H1 (cell line): Measurements from ENCODE around the gene KREMEN1. TPM values are rescaled to one million over a fixed set of nuclear protein-coding genes. Genes with fewer than 3 reads are reported as not detected.
A peak's percentile ranks its signal among the peaks of the same experiment; 100 is the strongest.

Experiments
- CTCF ChIA-PET: fragments of 300-600 bp; sonication (Branson Sonifier 250); formaldehyde crosslinking; loops from one replicate; lab custom pipeline; 2021; ENCODE audit not compliant: partially characterized antibody; lab: Charles Lee
- POLR2A ChIA-PET: fragments of 300-600 bp; sonication (Branson Sonifier 250); formaldehyde crosslinking; loops from one replicate; lab custom pipeline; 2021; ENCODE audit warnings: inconsistent platforms; ENCODE audit not compliant: partially characterized antibody; lab: Charles Lee
- DNase-seq, 2 experiments: peaks; one replicate each; pipeline versions ENCODE4 v3.0.0 to v3.0.0-alpha.2; 2010 to 2022; ENCODE audit warnings: low spot score in 2 of 2, low read depth in 1 of 2, mixed read lengths in 1 of 2
- FAIRE-seq: peaks from 2 replicates; lab custom pipeline; 2011; peaks lifted over from hg19 to GRCh38; lab: Jason Lieb, UNC
- H2AFZ ChIP-seq: 2 replicates; pipeline ENCODE4 v1.8.1; 2012; ENCODE audit warnings: low read length, inconsistent platforms
- H2AK5ac ChIP-seq: 2 replicates; pipeline ENCODE4 v1.6.1; 2013; ENCODE audit warnings: low read depth, low read length
- H2BK120ac ChIP-seq: replicated peaks from 2 replicates; pipeline ENCODE3; 2013; ENCODE audit warnings: low read depth, low read length, inconsistent platforms
- H2BK12ac ChIP-seq: 2 replicates; pipeline ENCODE4 v1.6.1; 2013; ENCODE audit warnings: low read depth, low read length
- H2BK15ac ChIP-seq: 2 replicates; pipeline ENCODE4 v1.6.1; 2013; ENCODE audit warnings: low read length
- H2BK20ac ChIP-seq: 2 replicates; pipeline ENCODE4 v1.6.1; 2013; ENCODE audit warnings: low read length
- H2BK5ac ChIP-seq: 2 replicates; pipeline ENCODE4 v1.6.1; 2013; ENCODE audit warnings: low read depth, low read length
- H3K14ac ChIP-seq: 2 replicates; pipeline ENCODE4 v1.6.1; 2013; ENCODE audit warnings: inconsistent platforms; ENCODE audit not compliant: insufficient read length
- H3K18ac ChIP-seq: 2 replicates; pipeline ENCODE4 v1.6.1; 2013; ENCODE audit warnings: low read length; ENCODE audit errors: extremely low read depth
- H3K23ac ChIP-seq: 2 replicates; pipeline ENCODE4 v1.6.1; 2013; ENCODE audit warnings: inconsistent platforms; ENCODE audit not compliant: insufficient read length
- H3K23me2 ChIP-seq: 2 replicates; pipeline ENCODE4 v1.6.1; 2013; ENCODE audit warnings: low read depth, low read length
- H3K27ac ChIP-seq: 2 replicates; pipeline ENCODE4 v1.6.1; 2011; ENCODE audit warnings: low read depth, low read length, inconsistent platforms
- H3K27me3 ChIP-seq, 4 experiments: replicated peaks in 1 of 4; 1 replicate in 1 of 4; 2 replicates in 3 of 4; pipeline versions ENCODE4 v1.6.1 to v1.8.1; 2011 to 2013; ENCODE audit warnings: low read length in 3 of 4, mild to moderate bottlenecking in 3 of 4, inconsistent platforms in 2 of 4, mixed read lengths in 2 of 4, moderate library complexity in 1 of 4; ENCODE audit not compliant: control insufficient read depth in 3 of 4, insufficient read depth in 3 of 4; ENCODE audit errors: extremely low read depth in 1 of 4
- H3K36me3 ChIP-seq, 4 experiments: 2 replicates each; pipeline versions ENCODE4 v1.6.1 to v1.8.1; 2011 to 2013; ENCODE audit warnings: mild to moderate bottlenecking in 4 of 4, low read length in 3 of 4, moderate library complexity in 2 of 4, control low read depth in 1 of 4, inconsistent platforms in 1 of 4; ENCODE audit not compliant: insufficient read depth in 4 of 4, control insufficient read depth in 2 of 4
- H3K4ac ChIP-seq: replicated peaks from 2 replicates; pipeline ENCODE3; 2013; ENCODE audit warnings: low read length, low read depth, mixed read lengths, inconsistent platforms; ENCODE audit not compliant: insufficient read length
- H3K4me1 ChIP-seq, 4 experiments: replicated peaks in 1 of 4; 1 replicate in 1 of 4; 2 replicates in 3 of 4; pipeline versions ENCODE4 v1.6.1 to v1.8.1; 2011 to 2013; ENCODE audit warnings: low read length in 3 of 4, inconsistent platforms in 2 of 4, mixed read lengths in 1 of 4; ENCODE audit not compliant: insufficient read depth in 4 of 4, control insufficient read depth in 3 of 4
- H3K4me2 ChIP-seq, 2 experiments: 2 replicates each; pipeline versions ENCODE4 v1.6.1 to v1.8.1; 2011 to 2013; ENCODE audit warnings: low read depth in 2 of 2, low read length in 2 of 2, control low read depth in 1 of 2, inconsistent platforms in 1 of 2, mild to moderate bottlenecking in 1 of 2; ENCODE audit not compliant: insufficient read depth in 1 of 2
- H3K4me3 ChIP-seq, 4 experiments: fragments of 200-600, 300-600 bp in 1 of 4; sonication (generic), shearing (Covaris generic), sonication (Bioruptor Twin) in 1 of 4; 2 replicates each; pipeline versions ENCODE4 v1.5.1 to v1.8.1; 2011 to 2016; ENCODE audit warnings: low read length in 4 of 4, low read depth in 3 of 4, control low read depth in 2 of 4, inconsistent platforms in 2 of 4, mild to moderate bottlenecking in 2 of 4, mixed read lengths in 1 of 4, moderate library complexity in 1 of 4; ENCODE audit not compliant: insufficient read depth in 2 of 4; ENCODE audit errors: extremely low read depth in 1 of 4
- H3K56ac ChIP-seq: replicated peaks from 2 replicates; pipeline ENCODE3; 2013; ENCODE audit warnings: low read depth, mild to moderate bottlenecking, mixed read lengths, low read length, inconsistent platforms; ENCODE audit not compliant: insufficient read length
- H3K79me1 ChIP-seq: 2 replicates; pipeline ENCODE4 v1.6.1; 2013; ENCODE audit warnings: low read depth, low read length, control low read depth
- H3K79me2 ChIP-seq, 2 experiments: 2 replicates each; pipeline versions ENCODE4 v1.6.1 to v1.8.1; 2012 to 2013; ENCODE audit warnings: low read length in 2 of 2, mild to moderate bottlenecking in 2 of 2, inconsistent platforms in 1 of 2; ENCODE audit not compliant: insufficient read depth in 2 of 2, control insufficient read depth in 1 of 2
- H3K9ac ChIP-seq, 4 experiments: replicated peaks in 1 of 4; 1 replicate in 1 of 4; 2 replicates in 3 of 4; pipeline versions ENCODE4 v1.6.1 to v1.8.1; 2011 to 2013; ENCODE audit warnings: low read depth in 3 of 4, low read length in 3 of 4, control low read depth in 2 of 4, mild to moderate bottlenecking in 2 of 4, moderate library complexity in 2 of 4, inconsistent platforms in 1 of 4; ENCODE audit errors: extremely low read depth in 1 of 4
- H3K9me3 ChIP-seq, 2 experiments: 2 replicates each; pipeline versions ENCODE4 v1.6.1 to v1.8.1; 2012 to 2013; ENCODE audit warnings: mild to moderate bottlenecking in 2 of 2, moderate library complexity in 2 of 2, control low read depth in 1 of 2, inconsistent platforms in 1 of 2, low read depth in 1 of 2, low read length in 1 of 2, mixed read lengths in 1 of 2; ENCODE audit not compliant: insufficient read depth in 2 of 2
- H4K20me1 ChIP-seq, 2 experiments: replicated peaks in 1 of 2; 2 replicates each; pipeline versions ENCODE3 to v1.8.1; 2011 to 2013; ENCODE audit warnings: inconsistent platforms in 2 of 2, low read length in 2 of 2, mild to moderate bottlenecking in 1 of 2; ENCODE audit not compliant: insufficient read depth in 2 of 2, control insufficient read depth in 1 of 2
- H4K5ac ChIP-seq: 2 replicates; pipeline ENCODE4 v1.6.1; 2013; ENCODE audit warnings: low read length, low read depth, mixed read lengths, inconsistent platforms; ENCODE audit not compliant: insufficient read length
- H4K8ac ChIP-seq: 2 replicates; pipeline ENCODE4 v1.8.0; 2013; ENCODE audit warnings: mild to moderate bottlenecking, moderate library complexity, low read length, inconsistent platforms; ENCODE audit not compliant: insufficient read depth; ENCODE audit errors: extremely low read depth
- H4K91ac ChIP-seq: replicated peaks from 2 replicates; pipeline ENCODE3; 2013; ENCODE audit warnings: low read length, mixed read lengths, inconsistent platforms; ENCODE audit not compliant: insufficient read length
- BCL11A ChIP-seq, 2 experiments: IDR thresholded peaks; one replicate each; pipeline ENCODE4 v1.6.1; 2011; ENCODE audit warnings: low read depth in 2 of 2, low read length in 2 of 2, mild to moderate bottlenecking in 2 of 2
- BRCA1 ChIP-seq: IDR thresholded peaks from 2 replicates; pipeline ENCODE4 v1.6.1; 2012; ENCODE audit warnings: low read depth, low read length, improper control_type of control experiment
- CHD2 ChIP-seq: IDR thresholded peaks from 2 replicates; pipeline ENCODE4 v1.6.1; 2012; ENCODE audit warnings: low read length, improper control_type of control experiment
- E2F6 ChIP-seq: IDR thresholded peaks from 2 replicates; pipeline ENCODE4 v1.6.1; 2012; ENCODE audit warnings: inconsistent platforms
- EGR1 ChIP-seq: IDR thresholded peaks from 2 replicates; pipeline ENCODE4 v1.6.1; 2011; ENCODE audit warnings: low read depth, low read length, borderline replicate concordance
- GABPA ChIP-seq: IDR thresholded peaks from 2 replicates; pipeline ENCODE4 v1.6.1; 2011; ENCODE audit warnings: mild to moderate bottlenecking, low read length, moderate library complexity, borderline replicate concordance; ENCODE audit not compliant: insufficient read depth
- HDAC6 ChIP-seq: IDR thresholded peaks from one replicate; pipeline ENCODE4 v1.7.1; 2012; ENCODE audit warnings: low read depth, mild to moderate bottlenecking, inconsistent platforms, low read length, moderate library complexity
- RBBP5 ChIP-seq: IDR thresholded peaks from 2 replicates; pipeline ENCODE4 v1.7.1; 2012; ENCODE audit warnings: low read depth, mild to moderate bottlenecking, inconsistent platforms, low read length, moderate library complexity, borderline replicate concordance
- SAP30 ChIP-seq: fragments of 300-600 bp; sonication (generic); IDR thresholded peaks from 2 replicates; pipeline ENCODE4 v1.7.1; 2012; ENCODE audit warnings: low read length, moderate library complexity, mild to moderate bottlenecking, inconsistent platforms; ENCODE audit not compliant: insufficient read depth, insufficient replicate concordance
- WGBS, 2 experiments: shearing (Covaris generic) in 1 of 2; methylation state at CpG; one replicate each; pipeline versions ENCODE4 v1.1.6 to v1.1.7; 2013 to 2015; ENCODE audit warnings: low lambda C conversion rate in 2 of 2, mixed read lengths in 2 of 2, inconsistent platforms in 1 of 2, low coverage in 1 of 2, missing lambda C conversion rate in 1 of 2; ENCODE audit not compliant: insufficient replicate concordance in 2 of 2, insufficient coverage in 1 of 2, insufficient read length in 1 of 2; ENCODE audit errors: extremely low coverage in 1 of 2, missing lambda C conversion rate in 1 of 2; 5-methylcytosine and 5-hydroxymethylcytosine counted together
- polyA plus RNA-seq, 7 experiments: library from polyadenylated mRNA; depleted of rRNA in 3 of 7; stranded (reverse) in 5 of 7; unstranded in 2 of 7; fragments of >200 nt in 5 of 7; fragments of 200-250 nt in 2 of 7; gene quantifications; 1 replicate in 5 of 7; 2 replicates in 1 of 7; 4 replicates in 1 of 7; pipeline versions ENCODE4 v1.2.1 to v1.2.3, GENCODE V29; 2011 to 2013; ENCODE audit warnings: missing spikeins in 2 of 7, mixed read lengths in 2 of 7
- total RNA-seq: library from RNA; stranded (reverse); fragmentation: NEBNext Ultra II Directional; extraction: Animal tissue kit (Norgen Biotek cat#: 25700); gene quantifications from 2 replicates; pipeline ENCODE4 v1.2.1, GENCODE V29; 2021
- TF ChIP-seq, protein P1 (sequence below): IDR thresholded peaks from 2 replicates; pipeline ENCODE4 v1.6.1; 2012; ENCODE audit warnings: inconsistent platforms

Gene KREMEN1
- total and polyA plus RNA-seq, 2 of the 8 experiments (the other 6 are each of a cell fraction or from before 2014, with no cell fraction given) = 2.1 to 3.2 TPM

- Histone ChIP-seq H3K79me1 (peaks cover 2% of the 10 kb centered on the region; the same call in 1 of the 2 replicates), H3K9me3 (no peaks in the 10 kb centered on the region), H3K36me3 (peaks cover 0 to 7% (median 3%) of the 10 kb centered on the region in 4 experiments; a peak in 2 of 8 replicates), H3K79me2 (no peaks in the 10 kb centered on the region), H4K8ac (no peak overlapping the region), H2BK12ac (no peak overlapping the region), H3K4me2 (peak overlapping the region; percentile 59; a peak in 3 of 4 replicates), H3K4me3 (peak overlapping the region in 3 of 4 experiments; percentile 20 to 38 (median 34); a peak in 4 of 8 replicates), H2BK5ac (no peak overlapping the region), H3K23ac (no peak overlapping the region), H3K9ac (0 out of 7 replicates have a peak overlapping the region, but pooled peaks of 1 of the 4 experiments have one; percentile 8), H3K4ac (no peak overlapping the region), H3K23me2 (no peaks in the 10 kb centered on the region), H4K5ac (no peak overlapping the region), H3K4me1 (peaks cover 0 to 27% (median 18%) of the 10 kb centered on the region in 4 experiments; a peak in 6 of 7 replicates), H2BK120ac (no peak overlapping the region), H3K14ac (no peak overlapping the region), H2BK20ac (no peak overlapping the region), H2AFZ (no peak overlapping the region), H2BK15ac (no peak overlapping the region), H2AK5ac (no peak overlapping the region), H4K91ac (no peak overlapping the region), H4K20me1 (no peaks in the 10 kb centered on the region), H3K27ac (no peak overlapping the region), H3K18ac (peak overlapping the region; percentile 84; the same call in 1 of the 2 replicates), H3K56ac (no peak overlapping the region), H3K27me3 (no peaks in the 10 kb centered on the region)
- 19% methylated on average over 14 of the region's 14 CpGs; no CpG with 5 or more reads in 1 of the 2 experiments for WGBS, 2 experiments
- TF ChIP-seq EGR1 (no peak), SAP30 (no peak), BRCA1 (peak; percentile 48; the same call in 1 of the 2 replicates), BCL11A (IDR thresholded peaks at IDR 0.05; ENCODE audit: low read depth in 2 of 2, low read length in 2 of 2) (no peak), RBBP5 (no peak; the same call in 1 of the 2 replicates), HDAC6 (no peak), E2F6 (peak; percentile 86), GABPA (no peak), CHD2 (peak; percentile 74; the same call in 1 of the 2 replicates)
- TF ChIP-seq, protein P1, sequence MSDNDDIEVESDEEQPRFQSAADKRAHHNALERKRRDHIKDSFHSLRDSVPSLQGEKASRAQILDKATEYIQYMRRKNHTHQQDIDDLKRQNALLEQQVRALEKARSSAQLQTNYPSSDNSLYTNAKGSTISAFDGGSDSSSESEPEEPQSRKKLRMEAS = peak; percentile 85
- FAIRE-seq (peak; percentile 72), DNase-seq (no peak)
- POLR2A ChIA-PET = interaction anchor here (0.6 to 2.1 kb wide), 7 partner anchors 10 to 467 kb away, joined by 3 to 12 read pairs (median 5); partner anchors contain the start of gene EMID1
- CTCF ChIA-PET = interaction anchor here (0.7 to 4.0 kb wide), 8 partner anchors 10 to 200 kb away, joined by 3 to 22 read pairs (median 4); no protein-coding TSS in a partner anchor
These were observed 17.5 kb upstream of the KREMEN1 start for GRCh38 chr22:29055192-29055830.
